Epithelial cell of esophagus (primary cell): Measurements from ENCODE around the gene MCC.
A peak's percentile ranks its signal among the peaks of the same experiment; 100 is the strongest.

Experiments
- DNase-seq: peaks from one replicate; pipeline ENCODE4 v3.0.0; 2010; ENCODE audit warnings: low read depth
- H3K4me3 ChIP-seq: 2 replicates; pipeline ENCODE4 v1.5.1; 2011; ENCODE audit warnings: mild to moderate bottlenecking, low read length, control low read depth
- TF ChIP-seq, protein P1 (sequence below): IDR thresholded peaks from 2 replicates; pipeline ENCODE4 v1.5.1; 2011; ENCODE audit warnings: low read depth, mild to moderate bottlenecking, low read length, control low read depth, inconsistent platforms; ENCODE audit not compliant: insufficient read depth; ENCODE audit errors: missing control alignments

The MCC gene

GRCh38 chr5:113397046-113397445, 91.2 kb downstream of the MCC start:
- no peak overlapping the region for H3K4me3 ChIP-seq
- DNase-seq, result peak; percentile 11
- TF ChIP-seq, protein P1, sequence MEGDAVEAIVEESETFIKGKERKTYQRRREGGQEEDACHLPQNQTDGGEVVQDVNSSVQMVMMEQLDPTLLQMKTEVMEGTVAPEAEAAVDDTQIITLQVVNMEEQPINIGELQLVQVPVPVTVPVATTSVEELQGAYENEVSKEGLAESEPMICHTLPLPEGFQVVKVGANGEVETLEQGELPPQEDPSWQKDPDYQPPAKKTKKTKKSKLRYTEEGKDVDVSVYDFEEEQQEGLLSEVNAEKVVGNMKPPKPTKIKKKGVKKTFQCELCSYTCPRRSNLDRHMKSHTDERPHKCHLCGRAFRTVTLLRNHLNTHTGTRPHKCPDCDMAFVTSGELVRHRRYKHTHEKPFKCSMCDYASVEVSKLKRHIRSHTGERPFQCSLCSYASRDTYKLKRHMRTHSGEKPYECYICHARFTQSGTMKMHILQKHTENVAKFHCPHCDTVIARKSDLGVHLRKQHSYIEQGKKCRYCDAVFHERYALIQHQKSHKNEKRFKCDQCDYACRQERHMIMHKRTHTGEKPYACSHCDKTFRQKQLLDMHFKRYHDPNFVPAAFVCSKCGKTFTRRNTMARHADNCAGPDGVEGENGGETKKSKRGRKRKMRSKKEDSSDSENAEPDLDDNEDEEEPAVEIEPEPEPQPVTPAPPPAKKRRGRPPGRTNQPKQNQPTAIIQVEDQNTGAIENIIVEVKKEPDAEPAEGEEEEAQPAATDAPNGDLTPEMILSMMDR, result no peak

DNA sequence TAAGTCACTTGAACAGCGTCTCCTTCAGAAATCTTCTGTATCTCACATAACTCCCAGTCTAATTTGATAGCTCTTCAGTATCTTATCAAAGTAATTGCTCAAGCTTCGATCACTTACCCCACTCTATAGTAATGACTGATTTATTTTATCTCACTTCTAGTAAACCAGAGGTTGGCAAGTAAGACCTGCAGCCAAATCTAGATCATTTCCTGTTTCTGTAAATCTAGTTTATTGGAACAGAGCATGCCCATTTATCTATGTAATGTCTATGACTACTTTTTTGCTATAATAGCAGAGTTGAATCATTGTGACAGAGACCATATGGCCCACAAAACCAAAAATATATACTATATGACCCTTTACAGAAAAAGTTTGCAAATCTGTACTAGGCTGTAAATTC, 93.6 kb downstream of the MCC start:
- H3K4me3 ChIP-seq, result no peak overlapping the region
- DNase-seq, result no peak
- TF ChIP-seq, protein P1, result no peak

- TF ChIP-seq, protein P1, result no peak
- DNase-seq, result no peak
- H3K4me3 ChIP-seq, result no peak overlapping the region
These were observed 98.0 kb downstream of the MCC start for GRCh38 chr5:113390224-113390623.

DNA sequence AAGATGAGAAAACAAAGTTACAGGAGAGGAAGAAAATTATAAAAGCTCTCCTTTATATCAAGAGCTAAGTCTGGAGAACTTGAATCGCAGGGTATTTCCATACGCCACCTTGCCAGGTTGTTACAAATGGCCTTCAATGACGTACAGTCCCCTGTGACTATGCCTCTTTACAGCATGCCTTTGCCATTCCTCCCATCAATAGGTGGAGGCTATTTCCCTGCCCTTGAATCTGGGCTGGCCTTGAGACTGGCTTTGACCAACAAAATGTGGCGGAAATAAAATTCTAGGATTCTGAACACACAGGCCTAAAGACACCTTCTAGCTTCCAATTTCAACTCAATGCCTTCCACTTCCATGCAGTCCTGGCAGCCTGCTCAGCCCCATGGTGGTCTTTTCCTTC, 99.1 kb downstream of the MCC start:
- TF ChIP-seq, protein P1, result no peak
- DNase-seq, result no peak
- no peak overlapping the region for H3K4me3 ChIP-seq

DNA sequence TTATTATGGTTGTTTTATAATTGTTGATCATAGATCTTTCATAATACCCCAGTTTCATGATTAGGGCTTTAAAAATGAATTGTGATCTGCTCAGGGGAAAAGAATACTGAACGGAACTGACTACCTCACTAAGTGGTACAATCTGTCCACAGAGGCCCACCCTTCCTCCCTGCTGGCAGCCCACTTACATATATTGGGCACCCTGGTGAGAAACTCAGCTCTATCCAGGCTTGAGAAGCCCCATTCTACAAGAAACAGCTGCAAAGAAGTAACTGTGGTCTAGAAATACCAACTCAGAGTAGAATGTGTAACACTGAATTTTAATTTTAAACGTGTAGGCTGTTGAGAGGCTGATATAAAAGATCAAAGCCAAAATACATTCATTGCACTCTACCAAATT, 100.4 kb downstream of the MCC start:
- TF ChIP-seq, protein P1, result no peak
- DNase-seq, result no peak
- H3K4me3 ChIP-seq, result no peak overlapping the region

DNA sequence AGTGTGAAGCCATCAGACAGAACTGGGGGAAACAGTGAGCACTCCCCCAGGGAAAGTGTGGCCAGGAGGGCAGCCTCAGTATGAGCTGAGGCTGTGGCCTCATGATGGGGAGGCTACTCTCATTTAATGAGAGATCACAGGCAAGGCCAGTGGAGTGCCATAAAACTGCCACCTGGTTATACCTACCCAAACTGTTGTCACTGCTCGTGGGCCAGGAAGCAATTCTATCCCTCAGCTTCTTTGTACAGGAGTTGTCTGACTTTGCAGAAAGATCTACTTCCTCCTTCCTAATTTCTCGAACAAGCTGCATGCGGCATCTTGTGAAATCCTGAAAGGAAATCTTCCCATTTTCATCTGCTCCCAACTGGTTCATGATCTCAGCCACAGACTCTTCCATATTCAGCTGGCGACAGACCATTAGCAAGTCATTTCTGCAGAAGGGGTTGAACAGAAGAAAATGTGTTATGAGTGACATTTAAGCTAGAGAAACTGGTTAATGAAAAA, 103.4 kb downstream of the MCC start:
- TF ChIP-seq, protein P1, result no peak
- H3K4me3 ChIP-seq, result no peak overlapping the region
- DNase-seq, result no peak

GRCh38 chr5:113382731-113383130, 105.5 kb downstream of the MCC start:
- DNase-seq, result peak; percentile 85
- H3K4me3 ChIP-seq, result no peak overlapping the region
- TF ChIP-seq, protein P1, result no peak
